ENCODE data around the gene PRDM16. TPM values are rescaled to one million over a fixed set of nuclear protein-coding genes. Genes with fewer than 3 reads are reported as not detected.
A peak's percentile ranks its signal among the peaks of the same experiment; 100 is the strongest.

The PRDM16 gene
- total and polyA plus RNA-seq, 7 donors, result 0.04 to 1.2 (median 0.31) TPM

DNA sequence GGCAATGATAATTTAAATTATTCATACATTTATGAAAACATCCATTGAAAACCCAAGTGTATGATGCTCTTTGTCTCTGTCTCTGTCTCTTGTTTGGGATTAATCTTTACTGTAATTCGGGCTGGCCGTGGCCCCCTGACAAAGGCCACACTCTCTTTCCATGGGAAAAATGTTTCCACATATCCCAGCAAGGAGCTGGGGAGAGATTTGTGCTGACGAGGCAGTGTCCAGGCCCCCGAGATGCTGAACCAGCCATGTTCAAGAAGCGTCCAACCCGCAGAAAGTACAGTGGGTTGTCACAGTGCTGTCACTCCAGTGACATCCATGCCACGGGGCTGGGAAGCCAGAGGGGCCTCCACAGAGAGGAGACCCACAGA is 147.0 kb downstream of the PRDM16 start:
- H3K4me3 ChIP-seq, result no peak overlapping the region
- H3K27ac ChIP-seq, result no peak overlapping the region
- intact Hi-C loops (cut with DNase I), result no loop called here
- no peaks in the 10 kb centered on the region for H3K36me3 ChIP-seq (ENCODE audit: insufficient read depth in 1 of 2, low read depth in 1 of 2)
- H3K4me1 ChIP-seq, result peaks cover 5% of the 10 kb centered on the region
- DNase-seq (no peak), ATAC-seq (no peak)
- H3K9me3 ChIP-seq, result no peaks in the 10 kb centered on the region
- H3K27me3 ChIP-seq (ENCODE audit: insufficient read depth in 3 of 3, low read length in 2 of 3), result peaks cover 0 to 38% (median 0%) of the 10 kb centered on the region in 3 donors
- TF ChIP-seq, protein P1, sequence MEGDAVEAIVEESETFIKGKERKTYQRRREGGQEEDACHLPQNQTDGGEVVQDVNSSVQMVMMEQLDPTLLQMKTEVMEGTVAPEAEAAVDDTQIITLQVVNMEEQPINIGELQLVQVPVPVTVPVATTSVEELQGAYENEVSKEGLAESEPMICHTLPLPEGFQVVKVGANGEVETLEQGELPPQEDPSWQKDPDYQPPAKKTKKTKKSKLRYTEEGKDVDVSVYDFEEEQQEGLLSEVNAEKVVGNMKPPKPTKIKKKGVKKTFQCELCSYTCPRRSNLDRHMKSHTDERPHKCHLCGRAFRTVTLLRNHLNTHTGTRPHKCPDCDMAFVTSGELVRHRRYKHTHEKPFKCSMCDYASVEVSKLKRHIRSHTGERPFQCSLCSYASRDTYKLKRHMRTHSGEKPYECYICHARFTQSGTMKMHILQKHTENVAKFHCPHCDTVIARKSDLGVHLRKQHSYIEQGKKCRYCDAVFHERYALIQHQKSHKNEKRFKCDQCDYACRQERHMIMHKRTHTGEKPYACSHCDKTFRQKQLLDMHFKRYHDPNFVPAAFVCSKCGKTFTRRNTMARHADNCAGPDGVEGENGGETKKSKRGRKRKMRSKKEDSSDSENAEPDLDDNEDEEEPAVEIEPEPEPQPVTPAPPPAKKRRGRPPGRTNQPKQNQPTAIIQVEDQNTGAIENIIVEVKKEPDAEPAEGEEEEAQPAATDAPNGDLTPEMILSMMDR (IDR thresholded peaks at IDR 0.05), result no peak
- WGBS, 3 donors, result 90 to 91% (median 91%) methylated on average over 7 of the region's 7 CpGs

DNA sequence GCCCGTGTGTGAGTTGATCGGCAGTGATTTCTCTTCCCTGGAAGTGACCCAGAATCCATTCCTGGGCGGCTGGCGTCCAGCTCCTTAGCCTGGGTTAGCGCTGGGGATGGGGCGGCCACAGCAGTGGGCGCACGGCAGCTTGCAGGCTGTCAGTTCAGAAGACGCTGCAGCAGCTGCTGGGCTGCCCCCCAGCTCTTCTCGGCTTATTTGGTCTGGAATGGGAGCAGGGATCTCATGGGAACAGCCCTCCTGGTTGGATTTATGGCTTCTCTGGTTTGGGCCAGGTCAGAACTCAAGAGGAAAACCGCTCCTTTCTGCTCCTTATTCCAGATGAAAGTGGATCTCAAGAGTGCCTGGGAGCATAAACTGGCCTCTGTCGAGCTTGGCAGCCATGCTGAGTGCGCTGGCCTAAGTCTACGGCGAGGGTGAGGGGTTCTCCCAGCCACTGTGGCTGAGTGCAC is 148.2 kb downstream of the PRDM16 start:
- Histone ChIP-seq H3K4me3 (peak overlapping the region; percentile 38), H3K27me3 (ENCODE audit: insufficient read depth in 3 of 3, low read length in 2 of 3) (peaks cover 0 to 44% (median 0%) of the 10 kb centered on the region in 3 donors), H3K4me1 (peaks cover 5% of the 10 kb centered on the region), H3K9me3 (no peaks in the 10 kb centered on the region), H3K27ac (no peak overlapping the region), H3K36me3 (ENCODE audit: insufficient read depth in 1 of 2, low read depth in 1 of 2) (no peaks in the 10 kb centered on the region)
- DNase-seq, result no peak
- peak in 2 of 4 donors; percentile 34 to 35 for ATAC-seq
- 14 to 41% (median 28%) methylated on average over 15 of the region's 15 CpGs for WGBS, 3 donors
- TF ChIP-seq, protein P1 (IDR thresholded peaks at IDR 0.05), result no peak
- intact Hi-C loops (cut with DNase I), result no loop called here

DNA sequence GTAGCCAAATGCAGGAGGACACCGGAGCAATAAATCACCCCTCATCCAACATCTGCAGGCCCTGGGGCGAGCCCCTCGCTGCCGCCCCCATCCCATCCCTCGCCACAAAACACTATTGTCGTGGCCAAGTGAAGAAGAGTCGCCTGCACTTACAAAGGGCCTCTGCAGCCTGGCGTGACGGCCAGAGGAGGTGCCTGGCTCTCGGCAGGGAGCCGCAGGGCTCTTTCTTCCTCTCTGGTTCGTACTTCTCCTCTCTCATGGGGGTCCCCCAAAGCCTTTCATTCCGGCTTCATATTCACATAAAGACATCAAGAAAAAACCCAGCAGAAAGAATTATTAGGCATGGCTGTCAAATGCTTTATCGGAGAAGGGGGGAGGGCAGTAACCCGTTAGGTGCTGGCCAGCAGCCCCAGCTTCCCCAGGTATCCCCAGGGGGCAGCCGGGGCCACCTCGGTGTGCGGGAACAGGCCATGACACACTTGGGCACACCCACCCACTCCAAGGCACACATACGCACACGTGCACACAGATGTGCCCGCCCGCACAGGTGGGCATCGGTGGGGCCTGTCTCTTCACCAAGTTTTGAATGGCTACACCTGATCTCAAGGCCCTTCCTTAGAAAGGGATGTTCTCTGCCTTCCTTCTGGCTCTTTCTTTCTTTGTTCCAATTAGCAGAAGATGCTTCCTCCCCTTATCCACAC is 149.1 kb downstream of the PRDM16 start:
- TF ChIP-seq, protein P1 (IDR thresholded peaks at IDR 0.05), result no peak
- ATAC-seq, result no peak
- H3K4me1 ChIP-seq, result peaks cover 5% of the 10 kb centered on the region
- no peak overlapping the region for H3K27ac ChIP-seq
- H3K36me3 ChIP-seq (ENCODE audit: insufficient read depth in 1 of 2, low read depth in 1 of 2), result no peaks in the 10 kb centered on the region
- H3K9me3 ChIP-seq, result no peaks in the 10 kb centered on the region
- intact Hi-C loops (cut with DNase I), result no loop called here
- WGBS, 3 donors, result 56 to 62% (median 57%) methylated on average over 23 of the region's 23 CpGs
- peaks cover 0 to 44% (median 0%) of the 10 kb centered on the region in 3 donors for H3K27me3 ChIP-seq (ENCODE audit: insufficient read depth in 3 of 3, low read length in 2 of 3)
- DNase-seq, result no peak
- no peak overlapping the region for H3K4me3 ChIP-seq

DNA sequence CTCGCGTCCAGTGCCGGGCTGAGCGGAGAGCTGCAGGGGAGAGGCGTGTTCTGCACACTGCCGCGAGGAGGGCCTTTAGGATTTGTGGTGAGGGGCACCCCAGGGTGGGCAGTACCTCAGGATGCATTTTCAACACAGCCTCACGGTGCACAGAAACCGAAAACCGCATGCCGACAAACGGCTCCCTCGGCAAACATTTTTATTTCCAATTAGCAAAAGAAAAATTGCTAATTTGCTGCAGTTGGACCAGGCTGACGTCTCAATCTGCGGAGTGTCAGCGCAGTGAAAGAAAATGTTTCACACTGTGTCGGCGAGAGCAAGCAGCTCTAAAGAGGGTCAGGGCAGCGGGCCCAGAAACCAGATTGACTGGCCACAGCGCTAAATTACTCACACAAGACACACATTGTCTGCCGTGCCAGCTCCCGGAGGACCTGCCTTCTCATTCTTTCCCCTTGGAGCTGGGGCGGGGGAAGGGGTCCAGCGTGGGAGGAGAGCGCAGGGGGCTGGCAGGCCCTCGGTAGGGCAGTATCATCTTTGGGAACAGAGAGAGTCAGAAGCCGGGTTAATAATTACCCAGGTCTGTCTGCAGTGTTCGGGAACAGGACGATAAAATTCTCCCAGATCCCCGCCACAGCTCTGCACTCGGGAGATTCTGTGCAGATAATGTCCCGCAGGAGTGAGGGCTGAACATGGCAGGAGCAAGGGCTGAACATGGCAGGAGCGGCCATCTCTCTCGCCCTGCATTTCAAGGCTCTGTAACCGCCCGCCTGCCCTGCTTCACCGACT is 150.2 kb downstream of the PRDM16 start:
- no peaks in the 10 kb centered on the region for H3K9me3 ChIP-seq
- no peaks in the 10 kb centered on the region for H3K36me3 ChIP-seq (ENCODE audit: insufficient read depth in 1 of 2, low read depth in 1 of 2)
- ATAC-seq (peak; percentile 59 to 88 (median 70)), DNase-seq (peak; percentile 33 to 67)
- TF ChIP-seq, protein P1 (IDR thresholded peaks at IDR 0.05), result no peak
- intact Hi-C loops (cut with DNase I), result no loop called here
- peaks cover 5% of the 10 kb centered on the region for H3K4me1 ChIP-seq
- H3K4me3 ChIP-seq, result peak overlapping the region; percentile 30
- no peak overlapping the region for H3K27ac ChIP-seq
- H3K27me3 ChIP-seq (ENCODE audit: insufficient read depth in 3 of 3, low read length in 2 of 3), result peaks cover 0 to 47% (median 0%) of the 10 kb centered on the region in 3 donors
- 24 to 39% (median 29%) methylated on average over 36 to 37 of the region's 37 CpGs for WGBS, 3 donors
